Hippocampal formation (tissue), 2 donors: ENCODE measurements around the gene PRSS1.
"Not testable (repeated sequence)": the region's sequence is repeated elsewhere in the genome, so short reads cannot be mapped to it uniquely, and the experiment has no call there.

Experiments
- DNase-seq, 2 donors: peaks; one replicate each; lab custom pipeline; 2025; lab: John Stamatoyannopoulos, UW

PRSS1 gene

GRCh38 chr7:142749218-142749993, at the start of gene PRSS1:
Gene PRSS1, plus strand, starts transcription at chr7:142749472. Its CDS starts 13 bp downstream, at chr7:142749485.
- DNase-seq, result no peak

DNA sequence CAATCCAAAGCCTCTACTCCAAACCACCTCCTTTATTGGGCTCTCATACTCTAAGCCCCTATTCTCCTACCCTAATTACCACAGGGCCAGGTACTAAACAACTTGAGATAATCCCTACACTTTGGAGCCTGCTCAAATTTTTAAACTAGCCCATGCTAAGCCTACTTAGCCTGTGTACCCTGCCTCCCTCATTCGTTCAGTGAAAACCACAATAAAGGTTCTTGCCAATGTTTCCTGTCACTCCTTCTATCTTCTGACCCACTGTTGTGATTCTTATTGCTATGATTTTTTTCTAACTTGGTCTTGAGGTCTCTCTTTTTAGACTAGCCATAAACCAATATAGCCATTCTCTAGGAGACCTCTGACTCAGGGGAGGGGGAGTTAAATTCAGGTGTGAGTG, 48.3 kb upstream of the PRSS1 start:
- DNase-seq, result not testable (repeated sequence)

DNA sequence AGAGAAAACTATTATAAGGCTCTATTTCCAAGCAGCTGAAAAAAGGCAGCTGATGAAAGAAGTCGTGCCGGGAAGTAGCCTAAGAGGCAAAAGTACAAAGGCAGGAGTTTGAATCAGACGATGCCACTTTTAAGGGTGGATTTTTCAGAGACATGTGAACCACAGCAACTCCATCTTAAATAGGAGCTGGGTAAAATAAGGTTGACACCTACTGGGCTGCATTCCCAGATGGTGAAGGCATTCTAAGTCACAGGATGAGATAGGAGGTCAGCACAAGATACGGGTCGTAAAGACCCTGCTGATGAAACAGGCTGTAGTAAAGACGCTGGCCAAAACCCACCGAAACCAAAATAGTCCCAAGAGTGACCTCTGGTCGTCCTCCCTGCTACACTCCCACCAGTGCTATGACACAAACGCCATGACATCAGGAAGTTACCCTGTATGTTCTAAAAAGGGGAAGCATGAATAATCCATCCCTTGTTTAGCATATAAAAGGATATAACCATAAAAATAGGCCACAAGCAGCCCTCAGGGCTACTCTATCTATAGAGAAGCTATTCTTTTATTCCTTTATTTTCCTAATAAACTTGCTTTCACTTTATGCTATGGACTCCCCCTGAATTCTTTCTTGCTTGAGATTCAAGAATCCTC, 45.5 kb upstream of the PRSS1 start:
- no peak for DNase-seq

DNA sequence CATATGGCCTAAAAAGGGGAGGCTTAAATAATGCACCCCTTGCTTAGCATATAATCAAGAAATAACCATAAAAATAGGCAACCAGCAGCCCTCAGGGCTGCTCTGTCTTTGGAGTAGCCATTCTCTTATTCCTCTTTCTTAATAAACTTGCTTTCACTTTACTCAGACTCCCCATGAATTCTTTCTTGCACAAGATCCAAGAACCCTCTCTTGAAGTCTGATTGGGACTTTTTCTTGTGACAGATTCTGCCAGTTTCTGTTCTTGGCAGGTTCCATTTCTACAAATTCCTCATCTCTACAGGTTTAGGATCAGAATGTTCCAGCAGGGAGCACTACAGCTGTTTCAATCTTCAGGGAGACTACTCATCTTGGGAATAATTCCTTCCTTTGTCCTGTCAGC, 40.5 kb upstream of the PRSS1 start:
- not testable (repeated sequence) for DNase-seq

DNA sequence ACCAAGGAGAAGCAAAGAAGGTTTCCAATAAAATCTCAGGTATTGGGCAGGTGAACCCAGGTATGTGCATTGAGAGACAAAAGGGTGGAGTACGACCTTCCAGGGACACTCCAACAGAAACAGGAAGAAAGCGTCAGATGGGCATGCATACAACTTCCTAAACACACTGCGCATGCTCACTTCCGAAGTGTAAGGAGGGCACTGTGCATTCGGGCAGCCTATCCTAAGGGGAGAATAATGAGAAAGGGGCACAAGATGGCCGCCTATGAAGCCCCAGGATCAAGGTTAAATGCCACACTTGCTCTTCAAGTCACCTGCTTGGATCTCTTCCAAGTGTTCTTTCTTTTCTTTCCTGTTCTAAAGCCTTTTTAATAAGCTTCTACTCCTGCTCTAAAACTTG, 39.4 kb upstream of the PRSS1 start:
- DNase-seq, result no peak

- DNase-seq, result no peak
These were observed 38.1 kb upstream of the PRSS1 start for GRCh38 chr7:142711196-142711595.

DNA sequence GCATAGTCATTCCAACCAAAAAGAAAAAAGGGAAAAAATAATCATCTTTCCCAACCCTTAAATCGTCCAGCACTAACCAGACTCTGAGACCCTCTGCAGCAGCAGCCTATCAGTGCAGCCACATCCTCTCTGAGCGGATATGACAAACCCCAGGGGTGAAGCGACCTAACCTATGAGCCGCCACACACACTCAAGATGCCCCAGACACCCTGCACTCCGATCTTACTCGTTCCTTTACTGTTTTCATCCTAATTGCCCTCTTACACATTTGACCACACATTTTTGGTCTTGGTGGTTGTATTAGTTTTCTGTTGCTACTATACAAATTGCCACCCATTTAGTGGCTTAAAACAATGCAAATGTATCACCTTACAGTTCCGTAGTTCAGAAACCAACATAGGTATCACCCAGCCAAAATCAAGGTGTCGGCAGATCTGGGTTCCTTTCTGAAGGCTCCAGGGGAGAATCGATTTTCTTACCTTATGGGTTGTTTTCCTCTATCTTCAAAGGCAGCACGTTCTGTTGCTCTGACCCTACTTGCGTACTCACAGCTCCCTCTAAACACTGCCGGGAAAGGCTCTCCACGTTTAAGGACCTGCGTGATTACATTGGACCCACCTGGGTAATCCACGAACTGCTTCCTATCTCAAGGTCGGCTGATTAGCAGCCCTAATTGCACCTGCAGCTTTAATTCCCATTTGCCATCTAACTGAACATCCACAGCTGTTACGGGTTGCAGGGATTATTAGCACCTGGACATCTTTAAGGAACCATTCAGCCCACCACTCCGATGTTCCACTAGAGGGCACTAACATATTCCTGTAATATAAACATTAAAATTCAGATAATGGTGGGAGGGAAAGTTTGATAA, 37.3 kb upstream of the PRSS1 start:
- no peak for DNase-seq

- DNase-seq, result no peak
These were observed 36.7 kb upstream of the PRSS1 start for GRCh38 chr7:142712617-142712957.

DNA sequence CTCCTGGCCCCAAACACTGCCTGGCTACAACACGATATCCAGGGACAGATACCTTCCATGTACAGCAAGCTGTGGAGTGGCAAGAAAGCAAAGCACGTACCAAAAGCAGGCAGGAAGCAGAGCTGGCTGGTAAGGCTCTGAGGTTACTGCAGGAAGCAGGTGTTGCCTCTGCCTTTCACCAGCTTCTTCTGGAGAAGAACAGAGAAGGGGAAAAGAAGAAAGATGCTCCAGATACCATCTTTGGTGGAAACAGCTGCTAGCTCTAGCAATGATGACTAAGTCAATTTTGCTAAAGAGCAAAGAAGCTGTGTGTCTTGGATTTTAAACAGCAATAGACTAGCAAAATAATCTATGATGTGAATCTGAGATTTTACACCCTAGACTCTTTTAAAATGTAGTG, 34.9 kb upstream of the PRSS1 start:
- no peak for DNase-seq

DNA sequence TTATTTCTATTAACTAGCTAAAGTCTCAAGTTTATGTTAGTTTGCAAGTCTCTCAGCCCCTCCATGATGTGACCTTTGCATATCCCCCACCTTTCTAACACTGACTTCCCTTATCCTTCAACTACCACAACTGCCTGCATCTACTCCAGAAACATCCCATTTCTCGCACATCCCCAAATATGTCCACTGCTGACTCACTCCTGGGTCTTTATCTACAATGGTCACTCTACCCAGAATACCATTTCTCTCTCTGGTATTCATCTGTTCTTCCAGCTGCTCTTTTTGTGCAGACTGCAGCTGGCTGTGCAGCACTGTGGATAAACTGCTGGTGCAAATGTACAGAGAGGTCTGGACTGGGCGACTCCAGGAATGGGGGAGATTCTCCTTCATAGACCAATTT, 32.7 kb upstream of the PRSS1 start:
- DNase-seq, result no peak

DNA sequence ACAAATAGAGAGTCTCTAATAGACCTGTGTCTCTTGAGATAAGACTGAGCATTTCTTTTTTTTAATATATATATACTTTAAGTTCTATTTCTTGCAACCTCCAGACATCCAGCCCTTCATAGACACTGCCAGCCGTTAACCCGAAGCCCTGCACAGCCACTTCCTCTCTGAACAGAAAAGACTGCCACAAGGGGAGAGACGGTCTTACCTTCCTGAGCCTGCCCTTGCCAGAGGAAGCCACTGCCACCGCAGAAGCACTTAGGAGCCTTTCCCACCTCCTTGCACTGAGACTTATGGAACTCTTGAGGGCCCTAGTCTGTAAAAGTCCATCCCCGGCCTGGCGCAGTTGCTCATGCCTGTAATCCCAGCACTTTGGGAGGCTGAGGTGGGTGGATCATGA, 31.8 kb upstream of the PRSS1 start:
- no peak for DNase-seq

DNA sequence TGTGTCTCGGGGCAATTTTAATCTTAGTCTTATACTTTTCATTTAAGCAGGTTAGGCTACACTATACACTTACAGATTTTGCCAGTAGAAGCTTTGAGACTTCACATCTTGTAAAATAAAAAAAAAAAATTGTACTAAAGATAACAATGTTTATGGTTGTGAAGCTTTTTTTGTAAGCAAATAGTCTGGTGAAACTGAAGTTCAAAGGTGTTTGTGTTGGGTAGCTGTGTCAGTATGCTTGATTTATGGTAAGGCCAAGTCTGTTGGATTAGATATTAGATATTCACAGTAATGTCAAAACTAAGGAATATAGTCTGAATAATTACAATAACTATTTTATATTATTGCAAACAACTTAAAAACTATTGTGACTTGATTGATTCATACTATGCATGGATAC, 31.0 kb upstream of the PRSS1 start:
- no peak for DNase-seq

DNA sequence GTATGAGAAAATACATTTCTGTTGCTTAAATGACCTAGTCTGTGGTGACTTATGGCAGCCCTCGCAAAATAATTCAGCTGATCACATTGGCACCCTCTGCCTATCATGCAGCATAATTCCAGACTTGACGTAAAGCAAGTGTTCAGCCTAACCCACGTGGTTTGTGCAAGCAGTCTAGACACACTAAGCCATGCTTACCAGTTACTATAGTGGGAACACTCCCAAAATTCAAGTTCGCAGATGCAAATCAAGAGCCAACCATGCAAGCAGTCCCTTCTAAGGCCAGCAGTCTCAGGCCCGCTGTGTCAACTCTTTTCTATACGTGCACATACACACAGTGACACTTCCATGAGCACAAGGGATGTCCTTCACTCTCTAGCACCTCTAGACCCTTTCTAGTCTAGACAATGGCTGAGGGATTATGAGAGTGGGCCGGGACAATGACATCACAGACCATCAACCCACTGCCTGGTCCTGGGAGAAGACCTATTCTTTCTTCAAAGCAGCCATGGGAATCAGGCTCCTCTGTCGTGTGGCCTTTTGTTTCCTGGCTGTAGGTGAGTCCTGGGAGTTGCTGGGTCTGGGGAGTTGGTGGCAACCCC, 29.0 kb upstream of the PRSS1 start:
- no peak for DNase-seq

DNA sequence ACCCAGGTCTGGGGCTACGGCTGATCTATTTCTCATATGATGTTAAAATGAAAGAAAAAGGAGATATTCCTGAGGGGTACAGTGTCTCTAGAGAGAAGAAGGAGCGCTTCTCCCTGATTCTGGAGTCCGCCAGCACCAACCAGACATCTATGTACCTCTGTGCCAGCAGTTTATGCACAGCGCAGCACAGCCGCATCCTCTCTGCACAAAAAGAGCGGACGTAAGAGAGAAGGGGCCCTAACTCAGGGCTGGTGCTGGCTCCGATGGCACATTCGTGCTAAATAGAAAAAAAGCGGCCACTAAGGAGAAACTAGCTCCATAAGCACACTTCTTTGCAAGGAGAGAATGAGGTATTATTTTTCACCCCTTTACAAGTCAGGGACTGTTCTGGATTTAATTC, 28.3 kb upstream of the PRSS1 start:
- no peak for DNase-seq

GRCh38 chr7:142722248-142722794, 27.0 kb upstream of the PRSS1 start:
- no peak for DNase-seq

DNA sequence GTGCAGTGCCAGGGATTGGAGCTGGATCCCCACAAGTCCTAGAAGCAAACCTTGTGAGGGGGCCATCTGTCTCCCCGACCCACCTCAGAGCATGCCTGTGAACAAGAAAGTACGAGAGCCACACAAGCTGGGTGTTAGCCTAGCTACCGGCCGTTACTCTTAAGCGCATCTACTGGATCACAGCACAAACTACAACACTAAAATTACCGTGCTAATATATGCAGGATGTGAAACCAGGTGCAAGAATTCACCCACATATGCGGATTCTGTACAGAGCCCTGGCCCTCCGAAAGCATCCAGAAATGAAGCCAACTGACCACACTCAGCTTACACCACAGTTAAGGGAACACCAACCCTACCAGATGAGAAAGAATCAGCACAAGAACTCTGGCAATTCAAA, 16.0 kb upstream of the PRSS1 start:
- DNase-seq, result no peak

DNA sequence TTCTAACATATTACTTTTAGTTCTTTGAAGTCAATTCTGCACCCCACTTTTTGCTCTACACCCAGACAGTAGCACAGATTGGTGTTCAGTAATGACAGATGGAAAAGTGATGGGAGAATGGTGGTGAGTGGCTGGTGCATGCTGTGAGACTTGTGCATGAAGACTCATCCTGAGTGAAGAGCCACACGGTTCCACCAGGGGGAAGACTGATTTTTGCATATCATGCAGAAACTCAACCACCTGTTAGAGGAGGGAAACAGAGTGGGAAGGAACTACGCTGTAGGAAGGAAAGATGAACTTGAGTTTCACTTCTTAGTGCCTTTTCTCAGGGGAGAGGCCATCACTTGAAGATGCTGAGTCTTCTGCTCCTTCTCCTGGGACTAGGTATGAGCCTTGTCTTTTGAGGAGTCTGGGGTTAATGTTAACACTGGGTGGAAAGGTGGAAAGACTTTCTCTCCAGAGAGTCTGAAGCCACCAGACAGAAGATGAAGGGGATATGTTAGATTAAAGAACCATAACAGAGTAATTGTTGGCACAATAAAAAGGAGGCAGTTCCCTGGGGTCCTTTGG, 9.3 kb upstream of the PRSS1 start:
- DNase-seq, result no peak

- no peak for DNase-seq
These were observed 8.5 kb upstream of the PRSS1 start for GRCh38 chr7:142740786-142741185.

DNA sequence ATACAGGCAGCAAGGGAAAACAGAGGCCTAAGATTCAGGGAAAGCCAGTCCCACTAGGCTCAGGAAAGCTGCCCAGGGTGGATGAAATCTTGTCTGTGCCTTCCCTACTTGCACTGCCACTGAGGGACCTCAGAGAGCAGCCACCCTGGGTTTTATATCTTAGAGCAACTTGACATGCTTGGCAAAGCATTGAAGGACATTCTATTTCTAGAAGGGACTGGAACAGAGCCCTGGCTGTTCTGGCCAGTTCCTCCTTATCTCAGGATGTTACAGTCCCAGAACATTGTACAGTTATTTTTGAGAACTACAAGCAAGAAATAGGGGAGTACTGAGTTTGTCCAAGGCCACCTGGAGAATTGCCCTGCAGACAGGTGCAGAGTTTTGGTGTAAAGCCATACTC, 7.3 kb upstream of the PRSS1 start:
- not testable (repeated sequence) for DNase-seq

DNA sequence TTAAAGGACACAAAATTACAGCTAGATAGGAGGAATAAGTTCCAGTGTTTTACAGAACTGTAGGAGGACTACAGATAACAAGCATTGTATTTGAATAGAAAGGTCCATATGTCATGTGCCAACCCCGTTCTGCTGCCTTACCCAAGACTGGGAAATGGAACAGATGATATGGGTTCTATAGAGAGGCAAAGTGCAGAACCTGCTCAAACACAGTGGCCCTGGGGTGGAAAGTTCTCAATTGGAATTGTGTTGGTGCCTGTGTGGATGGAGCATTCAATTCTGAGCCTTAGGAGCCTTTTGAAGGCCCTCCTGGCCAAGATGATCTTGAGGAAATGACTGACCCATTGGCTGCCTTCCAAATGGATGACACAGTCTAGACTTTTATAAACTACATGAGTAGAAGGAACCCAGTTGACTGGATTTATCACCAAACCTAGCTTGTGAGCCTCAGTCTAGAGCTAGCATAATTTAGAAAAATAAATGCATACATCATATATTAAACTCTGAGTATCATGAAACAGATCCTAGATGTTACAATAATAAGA, 4.1 kb upstream of the PRSS1 start:
- no peak for DNase-seq

DNA sequence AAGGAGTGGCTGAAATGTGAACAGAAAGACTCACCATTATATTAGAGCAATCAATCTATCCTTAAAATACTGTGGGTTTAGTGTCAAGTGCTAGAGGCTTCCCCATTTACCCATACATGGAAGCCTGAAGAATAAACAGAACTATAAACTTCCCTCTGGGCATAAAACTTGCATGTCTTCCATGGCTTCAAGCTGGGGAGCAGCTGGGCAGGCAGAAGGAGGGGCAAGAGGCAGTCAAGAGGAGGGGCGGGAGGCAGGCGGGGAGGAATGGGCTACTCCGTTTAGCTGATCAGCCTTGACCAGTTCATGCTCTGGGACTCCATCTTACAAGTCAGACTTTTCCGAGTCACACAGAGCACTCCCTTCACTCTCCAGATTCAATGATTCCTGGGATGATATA, 3.5 kb upstream of the PRSS1 start:
- no peak for DNase-seq

- DNase-seq, result no peak
These were observed 3.0 kb upstream of the PRSS1 start for GRCh38 chr7:142746264-142746663.
